ENCODE measurements around the gene DAPK2. TPM values are rescaled to one million over a fixed set of nuclear protein-coding genes. Genes with fewer than 3 reads are reported as not detected.

DAPK2 gene
- total RNA-seq, 1 donor: 23.5 TPM

- H3K36me3 ChIP-seq (ENCODE audit: insufficient read depth, low read length): no peaks in the 10 kb centered on the region
- no peak for DNase-seq (ENCODE audit: insufficient read length, low spot score, missing footprints)
- TF ChIP-seq CTCF (IDR thresholded peaks at IDR 0.05; ENCODE audit: extremely low read depth, low read depth, low read length): no peak
These were observed 132.4 kb downstream of the DAPK2 start for GRCh38 chr15:63913786-63914315.

GRCh38 chr15:63913336-63913735, 132.9 kb downstream of the DAPK2 start:
- H3K4me2 ChIP-seq (ENCODE audit: insufficient read depth, low read length): no peak overlapping the region
- no peak for DNase-seq (ENCODE audit: insufficient read length, low spot score, missing footprints)
- TF ChIP-seq CTCF (IDR thresholded peaks at IDR 0.05; ENCODE audit: extremely low read depth, low read depth, low read length): no peak
- no peaks in the 10 kb centered on the region for H3K9me3 ChIP-seq (ENCODE audit: low read depth, low read length)
- no peaks in the 10 kb centered on the region for H3K79me2 ChIP-seq (ENCODE audit: insufficient read depth, low read length)
- no peak overlapping the region for H3K4me3 ChIP-seq (ENCODE audit: insufficient read depth, low read length)
- no peak overlapping the region for H3K27ac ChIP-seq (ENCODE audit: low read depth, low read length)
- H4K20me1 ChIP-seq (ENCODE audit: insufficient read depth, low read length): no peaks in the 10 kb centered on the region
- no peaks in the 10 kb centered on the region for H3K27me3 ChIP-seq (ENCODE audit: insufficient read depth, low read length)
- H3K4me1 ChIP-seq (ENCODE audit: insufficient read depth, low read length): peaks cover 27% of the 10 kb centered on the region
- H3K36me3 ChIP-seq (ENCODE audit: insufficient read depth, low read length): no peaks in the 10 kb centered on the region
- no peak overlapping the region for H2AFZ ChIP-seq (ENCODE audit: low read length)

More at GRCh38 chr15:63913786-63914315, 132.4 kb downstream of the DAPK2 start:
- no peaks in the 10 kb centered on the region for H3K9me3 ChIP-seq (ENCODE audit: low read depth, low read length)
- H3K4me3 ChIP-seq (ENCODE audit: insufficient read depth, low read length): no peak overlapping the region
- H3K79me2 ChIP-seq (ENCODE audit: insufficient read depth, low read length): no peaks in the 10 kb centered on the region
- H4K20me1 ChIP-seq (ENCODE audit: insufficient read depth, low read length): no peaks in the 10 kb centered on the region
- H3K27me3 ChIP-seq (ENCODE audit: insufficient read depth, low read length): no peaks in the 10 kb centered on the region
- no peak overlapping the region for H2AFZ ChIP-seq (ENCODE audit: low read length)
- H3K4me1 ChIP-seq (ENCODE audit: insufficient read depth, low read length): peaks cover 24% of the 10 kb centered on the region
- H3K27ac ChIP-seq (ENCODE audit: low read depth, low read length): no peak overlapping the region
- H3K4me2 ChIP-seq (ENCODE audit: insufficient read depth, low read length): no peak overlapping the region

GRCh38 chr15:63912061-63912615, 134.1 kb downstream of the DAPK2 start:
- Histone ChIP-seq H2AFZ (ENCODE audit: low read length) (no peak overlapping the region), H3K9me3 (ENCODE audit: low read depth, low read length) (no peaks in the 10 kb centered on the region), H3K36me3 (ENCODE audit: insufficient read depth, low read length) (no peaks in the 10 kb centered on the region), H3K4me1 (ENCODE audit: insufficient read depth, low read length) (peaks cover 27% of the 10 kb centered on the region), H3K27ac (ENCODE audit: low read depth, low read length) (no peak overlapping the region), H3K4me2 (ENCODE audit: insufficient read depth, low read length) (no peak overlapping the region), H4K20me1 (ENCODE audit: insufficient read depth, low read length) (no peaks in the 10 kb centered on the region), H3K4me3 (ENCODE audit: insufficient read depth, low read length) (no peak overlapping the region), H3K79me2 (ENCODE audit: insufficient read depth, low read length) (no peaks in the 10 kb centered on the region), H3K27me3 (ENCODE audit: insufficient read depth, low read length) (no peaks in the 10 kb centered on the region)
- TF ChIP-seq CTCF (IDR thresholded peaks at IDR 0.05; ENCODE audit: extremely low read depth, low read depth, low read length): no peak
- no peak for DNase-seq (ENCODE audit: insufficient read length, low spot score, missing footprints)

- H3K27ac ChIP-seq (ENCODE audit: low read depth, low read length): no peak overlapping the region
- H3K79me2 ChIP-seq (ENCODE audit: insufficient read depth, low read length): no peaks in the 10 kb centered on the region
- H3K4me3 ChIP-seq (ENCODE audit: insufficient read depth, low read length): no peak overlapping the region
- H3K4me2 ChIP-seq (ENCODE audit: insufficient read depth, low read length): no peak overlapping the region
- no peak for DNase-seq (ENCODE audit: insufficient read length, low spot score, missing footprints)
- no peaks in the 10 kb centered on the region for H3K36me3 ChIP-seq (ENCODE audit: insufficient read depth, low read length)
- H4K20me1 ChIP-seq (ENCODE audit: insufficient read depth, low read length): no peaks in the 10 kb centered on the region
- TF ChIP-seq CTCF (IDR thresholded peaks at IDR 0.05; ENCODE audit: extremely low read depth, low read depth, low read length): no peak
- no peaks in the 10 kb centered on the region for H3K9me3 ChIP-seq (ENCODE audit: low read depth, low read length)
- H3K4me1 ChIP-seq (ENCODE audit: insufficient read depth, low read length): peaks cover 24% of the 10 kb centered on the region
- no peaks in the 10 kb centered on the region for H3K27me3 ChIP-seq (ENCODE audit: insufficient read depth, low read length)
- H2AFZ ChIP-seq (ENCODE audit: low read length): no peak overlapping the region
These were observed 135.1 kb downstream of the DAPK2 start for GRCh38 chr15:63911160-63911559.
